A673 (cell line): ENCODE results near the gene PPP1R26.

ENCODE experiments used
- CTCF ChIP-seq: fragments of 300-800, 200-600 bp; sonication (generic); conservative IDR thresholded peaks from 2 replicates; pipeline ENCODE4 v1.5.1; 2017; ENCODE audit warnings: low read depth, mild to moderate bottlenecking, antibody characterized with exemption, low read length, moderate library complexity, mixed read lengths
- EZH2 ChIP-seq: fragments of 200-600 bp; sonication (generic); IDR thresholded peaks from 2 replicates; pipeline ENCODE4 v1.6.1; 2017; ENCODE audit warnings: borderline replicate concordance, low read depth, mild to moderate bottlenecking, mixed read lengths, antibody characterized with exemption, low read length; ENCODE audit not compliant: poor library complexity, severe bottlenecking

GRCh38 chr9:135500071-135500524, 20.5 kb downstream of the PPP1R26 start:
- TF ChIP-seq CTCF (no peak), EZH2 (no peak)
